Measurements from ENCODE around the gene TRDN. TPM values are rescaled to one million over a fixed set of nuclear protein-coding genes. Genes with fewer than 3 reads are reported as not detected.

The TRDN gene
- total RNA-seq, 2 donors from 2014 or later: 0.14 TPM; not detected in 1

GRCh38 chr6:123570813-123571684 lies 65.7 kb downstream of the TRDN start:
- Histone ChIP-seq H3K27me3 (replicated peaks; ENCODE audit: insufficient read depth) (no peaks in the 10 kb centered on the region), H3K9me3 (no peaks in the 10 kb centered on the region), H3K27ac (no peak overlapping the region), H3K4me1 (ENCODE audit: control insufficient read depth in 1 of 2, low read depth in 2 of 2) (no peaks in the 10 kb centered on the region), H3K4me3 (no peak overlapping the region), H3K36me3 (no peaks in the 10 kb centered on the region)
- no peak for DNase-seq (ENCODE audit: low spot score)
- ATAC-seq (ENCODE audit: insufficient number of reproducible peaks, low FRiP score, low read depth): no peak
- TF ChIP-seq CTCF (IDR thresholded peaks at IDR 0.05): no peak

GRCh38 chr6:123569575-123569974 lies 67.2 kb downstream of the TRDN start:
- DNase-seq (ENCODE audit: low spot score) (no peak), ATAC-seq (ENCODE audit: insufficient number of reproducible peaks, low FRiP score, low read depth) (no peak)
- H3K27ac ChIP-seq: no peak overlapping the region
- no peaks in the 10 kb centered on the region for H3K27me3 ChIP-seq (replicated peaks; ENCODE audit: insufficient read depth)
- no peak overlapping the region for H3K4me3 ChIP-seq
- no peaks in the 10 kb centered on the region for H3K9me3 ChIP-seq
- no peak for TF ChIP-seq CTCF (IDR thresholded peaks at IDR 0.05)
- no peaks in the 10 kb centered on the region for H3K36me3 ChIP-seq
- H3K4me1 ChIP-seq (ENCODE audit: control insufficient read depth in 1 of 2, low read depth in 2 of 2): no peaks in the 10 kb centered on the region

GRCh38 chr6:123565529-123565928 lies 71.2 kb downstream of the TRDN start:
- Histone ChIP-seq H3K4me1 (ENCODE audit: control insufficient read depth in 1 of 2, low read depth in 2 of 2) (no peaks in the 10 kb centered on the region), H3K27me3 (replicated peaks; ENCODE audit: insufficient read depth) (no peaks in the 10 kb centered on the region), H3K4me3 (no peak overlapping the region), H3K27ac (no peak overlapping the region), H3K36me3 (no peaks in the 10 kb centered on the region), H3K9me3 (no peaks in the 10 kb centered on the region)
- DNase-seq (ENCODE audit: low spot score) (no peak), ATAC-seq (ENCODE audit: insufficient number of reproducible peaks, low FRiP score, low read depth) (no peak)
- no peak for TF ChIP-seq CTCF (IDR thresholded peaks at IDR 0.05)

GRCh38 chr6:123564361-123564760 lies 72.4 kb downstream of the TRDN start:
- Histone ChIP-seq H3K27ac (no peak overlapping the region), H3K4me3 (no peak overlapping the region), H3K4me1 (ENCODE audit: control insufficient read depth in 1 of 2, low read depth in 2 of 2) (no peaks in the 10 kb centered on the region), H3K9me3 (no peaks in the 10 kb centered on the region), H3K36me3 (no peaks in the 10 kb centered on the region), H3K27me3 (replicated peaks; ENCODE audit: insufficient read depth) (no peaks in the 10 kb centered on the region)
- ATAC-seq (ENCODE audit: insufficient number of reproducible peaks, low FRiP score, low read depth) (no peak), DNase-seq (ENCODE audit: low spot score) (no peak)
- no peak for TF ChIP-seq CTCF (IDR thresholded peaks at IDR 0.05)

- H3K36me3 ChIP-seq: no peaks in the 10 kb centered on the region
- H3K4me1 ChIP-seq (ENCODE audit: control insufficient read depth in 1 of 2, low read depth in 2 of 2): no peaks in the 10 kb centered on the region
- H3K9me3 ChIP-seq: no peaks in the 10 kb centered on the region
- TF ChIP-seq CTCF (IDR thresholded peaks at IDR 0.05): no peak
- H3K27ac ChIP-seq: no peak overlapping the region
- H3K4me3 ChIP-seq: no peak overlapping the region
- ATAC-seq (ENCODE audit: insufficient number of reproducible peaks, low FRiP score, low read depth): no peak
- no peaks in the 10 kb centered on the region for H3K27me3 ChIP-seq (replicated peaks; ENCODE audit: insufficient read depth)
- no peak for DNase-seq (ENCODE audit: low spot score)
Measured at GRCh38 chr6:123562677-123563076, 74.1 kb downstream of the TRDN start.
